NCI-H146 treated with DMSO at 0.1 percent for 48 hours (cell line): ENCODE data around the gene TRIM52.
"Not testable (repeated sequence)": the region's sequence is repeated elsewhere in the genome, so short reads cannot be mapped to it uniquely, and the experiment has no call there.

Experiments used
- DNase-seq: peaks from one replicate; lab custom pipeline; 2025; ENCODE audit not compliant: unreplicated experiment; lab: John Stamatoyannopoulos, UW

Gene TRIM52

GRCh38 chr5:181217111-181217802, 43.7 kb downstream of the TRIM52 start:
- DNase-seq: no peak

- DNase-seq: no peak
These were observed 44.6 kb downstream of the TRIM52 start for GRCh38 chr5:181215997-181216989.

- not testable (repeated sequence) for DNase-seq
These were observed 46.7 kb downstream of the TRIM52 start for GRCh38 chr5:181214249-181214648.

- no peak for DNase-seq
These were observed 48.0 kb downstream of the TRIM52 start for GRCh38 chr5:181212934-181213333.

GRCh38 chr5:181212080-181212479, 48.9 kb downstream of the TRIM52 start:
- DNase-seq: no peak

GRCh38 chr5:181211208-181211607, 49.7 kb downstream of the TRIM52 start:
- no peak for DNase-seq

GRCh38 chr5:181210698-181211097, 50.2 kb downstream of the TRIM52 start:
- DNase-seq: not testable (repeated sequence)

GRCh38 chr5:181210148-181210547, 50.8 kb downstream of the TRIM52 start:
- not testable (repeated sequence) for DNase-seq

- not testable (repeated sequence) for DNase-seq
These were observed 51.9 kb downstream of the TRIM52 start for GRCh38 chr5:181209006-181209405.

GRCh38 chr5:181207960-181208253, 53.0 kb downstream of the TRIM52 start:
- no peak for DNase-seq

- no peak for DNase-seq
These were observed 53.6 kb downstream of the TRIM52 start for GRCh38 chr5:181207214-181207959.

- DNase-seq: no peak
These were observed 54.9 kb downstream of the TRIM52 start for GRCh38 chr5:181205761-181206649.
